ENCODE results near the gene GPR89B.
"Not testable (repeated sequence)": the region's sequence is repeated elsewhere in the genome, so short reads cannot be mapped to it uniquely, and the experiment has no call there.

The GPR89B gene

DNA sequence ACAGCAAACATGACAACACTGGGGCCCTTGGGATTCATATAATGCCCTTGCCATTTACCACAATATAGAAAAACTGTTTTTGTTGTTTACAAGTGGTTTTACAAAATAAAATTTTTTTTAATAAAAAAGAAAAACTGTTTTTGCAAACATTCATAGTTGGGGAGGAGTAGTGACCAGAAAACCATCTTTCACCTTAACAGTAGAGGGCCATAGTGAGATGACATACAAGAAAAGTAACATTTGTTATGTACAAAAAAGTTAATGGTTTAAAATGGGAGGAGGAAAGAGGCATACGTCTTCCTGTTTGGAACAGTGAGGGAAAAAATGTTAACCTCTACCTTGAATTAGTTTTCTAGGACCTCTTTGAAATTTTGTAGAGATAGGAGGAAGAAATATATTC lies 30.7 kb downstream of the GPR89B start:
- in situ Hi-C loops (cut with MboI; ENCODE audit: low pct_unique_long_range_greater_than_20kb, low sequenced_read_pairs, unreplicated experiment); DNase-seq (ENCODE audit: low spot score): not testable (repeated sequence)

DNA sequence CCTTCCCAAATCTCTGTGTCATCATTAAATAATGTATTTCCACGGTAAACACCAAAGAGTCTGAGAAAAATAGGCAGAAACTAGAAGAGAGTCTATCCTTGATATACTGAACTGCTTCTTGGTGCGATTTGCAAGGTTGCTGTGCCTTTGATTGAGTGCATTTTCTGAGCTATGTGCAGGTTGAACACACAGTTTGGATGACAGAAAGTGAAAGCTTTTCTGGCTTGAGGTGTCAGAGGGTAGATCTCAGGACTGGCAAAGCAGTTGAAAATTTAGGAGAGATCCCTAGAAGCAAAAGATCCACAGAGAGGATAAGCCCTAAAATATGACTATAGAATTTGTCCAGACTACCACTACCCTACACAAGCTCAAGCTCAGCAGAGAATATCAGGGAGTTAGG lies 31.5 kb downstream of the GPR89B start:
- in situ Hi-C loops (cut with MboI; ENCODE audit: low pct_unique_long_range_greater_than_20kb, low sequenced_read_pairs, unreplicated experiment); DNase-seq (ENCODE audit: low spot score): not testable (repeated sequence)

DNA sequence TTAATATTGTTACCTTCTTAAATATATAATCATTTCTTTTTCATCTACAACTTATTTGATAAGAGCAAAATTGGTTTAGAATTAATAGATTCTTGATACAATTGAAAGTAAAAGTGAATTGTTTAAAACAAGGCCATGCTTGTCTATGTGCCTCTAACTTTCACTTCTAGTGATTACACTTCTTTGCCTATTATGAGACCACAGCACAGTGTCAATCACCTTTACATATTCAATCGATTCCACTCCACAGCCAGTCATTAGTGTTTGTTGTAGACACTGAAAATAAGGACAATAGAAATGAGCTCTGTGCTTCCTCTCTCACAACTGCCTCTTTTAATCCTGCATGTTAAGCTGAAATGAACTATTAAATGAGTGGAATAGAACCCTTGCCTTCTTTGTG lies 36.4 kb downstream of the GPR89B start:
- DNase-seq (ENCODE audit: low spot score); in situ Hi-C loops (cut with MboI; ENCODE audit: low pct_unique_long_range_greater_than_20kb, low sequenced_read_pairs, unreplicated experiment): not testable (repeated sequence)

DNA sequence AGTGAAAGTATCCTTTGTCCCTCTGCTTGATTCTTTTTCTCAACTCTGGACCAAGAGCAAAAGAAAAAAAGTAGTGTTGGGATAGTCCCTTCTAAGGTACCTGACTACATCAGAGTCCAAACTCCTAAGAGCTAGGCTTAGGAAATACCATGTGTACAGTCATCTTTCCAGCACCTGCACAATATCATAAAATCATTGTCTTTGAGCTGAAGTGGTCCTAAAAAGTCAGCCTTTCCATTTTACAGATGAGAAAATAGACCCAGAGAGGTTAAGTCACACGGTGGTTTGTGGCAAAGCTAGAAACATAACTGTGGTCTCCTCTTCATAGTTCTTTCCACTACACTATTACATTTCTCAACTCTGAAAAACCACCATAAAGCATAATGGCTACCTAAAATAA lies 38.4 kb downstream of the GPR89B start:
- in situ Hi-C loops (cut with MboI; ENCODE audit: low pct_unique_long_range_greater_than_20kb, low sequenced_read_pairs, unreplicated experiment); DNase-seq (ENCODE audit: low spot score): not testable (repeated sequence)

DNA sequence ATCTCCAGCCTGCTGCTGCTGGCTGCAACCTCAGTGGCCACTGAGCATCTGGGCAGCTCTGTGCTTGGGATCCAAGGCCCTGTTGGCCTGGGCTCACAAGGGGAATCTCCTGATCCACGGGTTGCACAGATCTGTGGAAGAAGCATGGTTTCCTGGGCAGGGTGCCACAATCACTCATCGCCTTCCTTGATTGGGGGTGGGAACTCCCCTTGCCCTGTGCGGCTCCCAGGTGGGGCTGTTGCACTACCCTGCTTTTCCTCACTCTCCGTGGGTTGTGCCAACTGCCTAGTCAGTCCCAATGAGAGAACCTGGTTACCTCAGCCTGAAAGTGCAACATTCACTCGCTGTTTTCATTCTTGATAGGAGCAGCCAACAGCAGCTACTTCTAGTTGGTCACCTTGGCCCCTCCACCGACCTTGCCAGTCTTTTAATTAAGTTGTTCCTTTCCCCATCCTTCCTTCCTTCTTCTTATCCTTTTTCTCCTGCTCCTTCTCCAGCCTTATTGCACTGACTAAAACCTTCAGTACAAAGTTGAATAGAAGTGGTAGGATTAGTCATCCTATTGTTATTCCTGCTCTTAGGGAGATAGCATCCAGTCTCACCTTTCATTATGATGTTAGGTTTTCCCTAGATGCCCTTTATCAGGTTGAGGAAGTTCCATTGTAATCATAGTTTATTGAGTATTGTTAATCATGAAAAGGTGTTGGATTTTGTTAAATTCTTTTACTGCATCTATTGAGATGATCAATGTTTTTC lies 50.9 kb downstream of the GPR89B start:
- in situ Hi-C loops (cut with MboI; ENCODE audit: low pct_unique_long_range_greater_than_20kb, low sequenced_read_pairs, unreplicated experiment); DNase-seq (ENCODE audit: low spot score): not testable (repeated sequence)

DNA sequence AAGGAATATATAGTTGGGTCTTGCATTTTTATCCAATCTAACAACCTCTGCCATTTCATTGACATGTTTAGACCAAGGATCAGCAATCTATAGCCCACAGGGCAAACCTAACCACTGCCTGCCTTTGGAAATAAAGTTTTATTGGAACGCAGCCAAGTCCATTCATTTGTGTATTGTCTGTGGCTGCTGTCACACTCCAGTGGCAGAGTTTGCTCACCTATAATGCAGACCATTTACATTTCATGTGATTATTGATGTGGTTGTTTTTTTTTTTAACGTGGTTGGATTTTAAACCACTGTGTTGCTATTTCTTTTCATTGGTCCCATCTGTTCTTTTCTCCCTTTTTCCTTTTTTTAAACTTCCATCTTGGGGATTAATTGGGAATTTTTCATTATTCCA lies 57.2 kb downstream of the GPR89B start:
- DNase-seq (ENCODE audit: low spot score); in situ Hi-C loops (cut with MboI; ENCODE audit: low pct_unique_long_range_greater_than_20kb, low sequenced_read_pairs, unreplicated experiment): not testable (repeated sequence)

DNA sequence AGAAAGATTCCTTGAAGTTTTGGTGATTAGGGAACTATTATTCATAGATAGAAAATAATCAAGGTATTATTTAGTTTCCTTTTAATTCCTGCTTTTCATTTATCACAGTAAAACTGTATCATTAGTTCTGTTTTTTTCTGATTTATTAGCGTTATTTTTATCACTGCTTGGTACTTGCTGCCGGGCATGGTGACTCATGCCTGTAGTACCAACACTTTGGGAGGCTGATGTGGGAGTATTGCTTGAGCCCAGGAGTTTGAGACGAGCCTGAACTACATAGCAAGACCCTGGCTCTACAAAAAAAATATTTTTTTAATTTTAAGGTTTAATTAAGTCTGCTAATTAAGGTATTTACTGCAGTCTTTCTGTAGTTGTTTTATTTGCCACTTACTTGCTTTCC lies 59.7 kb downstream of the GPR89B start:
- in situ Hi-C loops (cut with MboI; ENCODE audit: low pct_unique_long_range_greater_than_20kb, low sequenced_read_pairs, unreplicated experiment); DNase-seq (ENCODE audit: low spot score): not testable (repeated sequence)

DNA sequence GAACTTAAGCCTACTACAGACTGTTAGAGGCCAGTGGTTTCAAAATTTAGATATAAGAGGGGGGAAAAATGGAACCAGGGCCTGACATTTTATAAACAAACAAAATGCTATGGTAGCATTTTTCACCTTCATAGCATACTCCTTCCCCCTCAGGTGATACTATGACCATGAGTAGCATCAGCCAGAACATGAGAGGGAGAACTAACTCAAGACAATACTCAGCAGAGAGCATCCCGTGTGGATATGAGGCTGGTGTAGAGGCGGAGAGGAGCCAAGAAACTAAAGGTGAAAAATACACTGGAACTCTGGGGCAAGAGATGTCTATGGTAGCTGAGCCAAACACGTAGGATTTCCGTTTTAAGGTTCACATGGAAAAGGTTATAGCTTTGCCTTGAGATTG lies 64.7 kb downstream of the GPR89B start:
- in situ Hi-C loops (cut with MboI; ENCODE audit: low pct_unique_long_range_greater_than_20kb, low sequenced_read_pairs, unreplicated experiment); DNase-seq (ENCODE audit: low spot score): not testable (repeated sequence)

DNA sequence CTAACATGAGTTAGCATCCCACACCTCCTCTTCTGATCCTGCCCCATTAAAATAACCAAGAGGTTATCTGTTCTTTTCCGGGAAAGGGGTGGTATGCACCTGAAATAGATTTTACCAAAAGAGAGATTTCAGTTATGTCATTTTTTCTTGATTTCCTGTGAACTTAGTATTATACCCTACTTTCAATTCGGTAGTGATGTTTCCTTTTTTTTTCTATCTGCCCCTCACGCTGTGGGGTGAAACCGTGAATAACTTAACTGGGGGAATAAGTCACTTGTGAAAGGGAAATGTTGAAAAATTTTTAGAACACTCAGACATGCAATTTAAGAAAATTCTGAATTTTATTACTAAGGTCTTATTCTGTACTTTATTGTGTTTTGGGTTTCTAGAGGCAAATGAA lies 65.2 kb downstream of the GPR89B start:
- in situ Hi-C loops (cut with MboI; ENCODE audit: low pct_unique_long_range_greater_than_20kb, low sequenced_read_pairs, unreplicated experiment); DNase-seq (ENCODE audit: low spot score): not testable (repeated sequence)

DNA sequence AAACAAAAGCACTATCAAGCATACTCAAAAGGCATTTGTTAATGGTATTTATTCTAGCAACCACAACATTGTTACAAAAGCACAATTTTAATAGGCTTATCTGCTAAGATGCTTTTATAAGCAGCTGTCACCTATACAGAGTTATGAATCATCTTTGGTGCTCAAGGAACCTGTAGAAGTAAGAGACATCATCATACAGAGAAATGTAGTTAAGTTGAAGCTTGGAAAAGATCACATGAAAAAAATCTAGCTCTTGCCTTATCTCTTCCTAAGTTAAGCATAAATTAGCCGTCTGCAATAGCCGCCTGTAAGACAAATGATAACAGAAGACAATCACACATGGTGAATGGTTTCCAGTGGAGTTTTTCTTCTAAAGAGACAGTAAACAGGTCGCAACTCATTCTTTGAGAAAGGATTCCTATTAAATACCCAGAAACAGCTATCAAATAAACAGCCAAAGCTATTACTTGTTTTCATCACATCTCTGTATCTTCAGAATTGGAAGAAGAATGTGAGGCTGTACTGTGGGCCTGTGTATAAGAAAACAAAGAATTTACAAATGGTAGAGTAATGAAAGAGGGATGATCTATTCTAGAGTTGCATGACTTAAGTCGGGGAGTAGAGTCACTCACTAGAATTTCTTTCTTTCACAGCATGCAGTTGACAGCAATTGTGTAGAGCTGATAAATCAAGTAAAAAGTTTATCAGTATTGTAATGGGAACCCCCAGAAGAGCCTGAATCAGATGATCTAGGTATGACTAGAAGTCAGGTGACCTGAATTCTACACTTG lies 65.8 kb downstream of the GPR89B start:
- in situ Hi-C loops (cut with MboI; ENCODE audit: low pct_unique_long_range_greater_than_20kb, low sequenced_read_pairs, unreplicated experiment); DNase-seq (ENCODE audit: low spot score): not testable (repeated sequence)

DNA sequence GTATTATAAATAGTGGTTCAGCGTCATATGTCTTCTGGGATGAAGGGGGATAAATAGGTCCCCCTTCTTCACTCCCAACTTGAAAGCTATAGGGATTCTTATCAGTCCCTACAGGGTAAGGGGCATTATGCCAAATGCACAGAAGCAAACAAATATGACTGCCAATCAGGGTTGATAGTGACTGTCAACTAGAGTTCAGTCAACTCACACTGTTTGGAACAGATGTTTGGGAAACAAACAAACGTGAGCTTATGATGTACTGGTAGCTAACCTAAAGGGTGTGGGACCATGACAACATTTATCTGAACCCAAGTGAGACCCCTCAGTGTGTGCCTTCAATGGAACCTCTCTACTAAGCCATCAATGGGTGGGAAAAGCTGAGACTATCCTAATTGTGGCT lies 67.9 kb downstream of the GPR89B start:
- in situ Hi-C loops (cut with MboI; ENCODE audit: low pct_unique_long_range_greater_than_20kb, low sequenced_read_pairs, unreplicated experiment); DNase-seq (ENCODE audit: low spot score): not testable (repeated sequence)

DNA sequence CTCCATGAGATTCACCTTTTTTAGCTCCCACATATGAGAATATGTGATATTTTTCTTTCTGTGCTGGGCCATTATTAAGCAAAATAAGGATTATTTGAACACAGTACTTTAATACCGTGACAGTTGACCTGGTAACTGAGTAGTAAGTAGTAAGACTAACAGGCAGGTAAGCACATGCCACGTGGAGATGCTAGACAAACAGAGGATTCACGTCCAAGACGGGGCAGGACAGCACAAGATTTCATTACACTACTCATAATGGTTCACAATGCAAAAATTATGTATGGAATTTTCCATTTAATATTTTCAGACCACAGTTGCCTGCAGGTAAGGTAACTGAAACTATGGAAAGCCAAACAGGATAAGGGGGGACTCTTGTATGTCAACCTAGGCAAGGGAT lies 79.5 kb downstream of the GPR89B start:
- DNase-seq (ENCODE audit: low spot score); in situ Hi-C loops (cut with MboI; ENCODE audit: low pct_unique_long_range_greater_than_20kb, low sequenced_read_pairs, unreplicated experiment): not testable (repeated sequence)

DNA sequence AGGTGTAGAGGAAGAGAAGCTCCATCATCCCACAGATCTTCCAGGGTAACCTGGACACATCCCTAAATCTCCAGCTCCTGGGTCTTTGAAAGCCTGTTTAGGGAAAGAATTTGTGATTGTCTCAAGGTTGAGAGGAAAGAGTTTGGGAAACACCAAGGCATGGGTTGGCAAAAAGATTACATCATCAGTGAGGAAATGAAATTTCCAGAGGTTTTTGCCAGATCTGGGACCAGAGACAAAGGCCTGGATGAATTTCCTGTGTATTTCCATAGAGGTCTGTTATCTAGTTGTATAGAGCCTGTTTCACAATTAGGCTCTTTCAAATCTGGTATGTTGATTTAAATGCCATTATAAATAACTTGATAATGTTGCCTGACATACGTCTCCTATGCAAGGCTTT lies 82.3 kb downstream of the GPR89B start:
- TF ChIP-seq, protein P1, sequence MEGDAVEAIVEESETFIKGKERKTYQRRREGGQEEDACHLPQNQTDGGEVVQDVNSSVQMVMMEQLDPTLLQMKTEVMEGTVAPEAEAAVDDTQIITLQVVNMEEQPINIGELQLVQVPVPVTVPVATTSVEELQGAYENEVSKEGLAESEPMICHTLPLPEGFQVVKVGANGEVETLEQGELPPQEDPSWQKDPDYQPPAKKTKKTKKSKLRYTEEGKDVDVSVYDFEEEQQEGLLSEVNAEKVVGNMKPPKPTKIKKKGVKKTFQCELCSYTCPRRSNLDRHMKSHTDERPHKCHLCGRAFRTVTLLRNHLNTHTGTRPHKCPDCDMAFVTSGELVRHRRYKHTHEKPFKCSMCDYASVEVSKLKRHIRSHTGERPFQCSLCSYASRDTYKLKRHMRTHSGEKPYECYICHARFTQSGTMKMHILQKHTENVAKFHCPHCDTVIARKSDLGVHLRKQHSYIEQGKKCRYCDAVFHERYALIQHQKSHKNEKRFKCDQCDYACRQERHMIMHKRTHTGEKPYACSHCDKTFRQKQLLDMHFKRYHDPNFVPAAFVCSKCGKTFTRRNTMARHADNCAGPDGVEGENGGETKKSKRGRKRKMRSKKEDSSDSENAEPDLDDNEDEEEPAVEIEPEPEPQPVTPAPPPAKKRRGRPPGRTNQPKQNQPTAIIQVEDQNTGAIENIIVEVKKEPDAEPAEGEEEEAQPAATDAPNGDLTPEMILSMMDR (IDR thresholded peaks at IDR 0.05; ENCODE audit: extremely low read depth, insufficient read depth, missing control alignments): no peak
- DNase-seq (ENCODE audit: low spot score): no peak
- in situ Hi-C loops (cut with MboI; ENCODE audit: low pct_unique_long_range_greater_than_20kb, low sequenced_read_pairs, unreplicated experiment): no loop called here

DNA sequence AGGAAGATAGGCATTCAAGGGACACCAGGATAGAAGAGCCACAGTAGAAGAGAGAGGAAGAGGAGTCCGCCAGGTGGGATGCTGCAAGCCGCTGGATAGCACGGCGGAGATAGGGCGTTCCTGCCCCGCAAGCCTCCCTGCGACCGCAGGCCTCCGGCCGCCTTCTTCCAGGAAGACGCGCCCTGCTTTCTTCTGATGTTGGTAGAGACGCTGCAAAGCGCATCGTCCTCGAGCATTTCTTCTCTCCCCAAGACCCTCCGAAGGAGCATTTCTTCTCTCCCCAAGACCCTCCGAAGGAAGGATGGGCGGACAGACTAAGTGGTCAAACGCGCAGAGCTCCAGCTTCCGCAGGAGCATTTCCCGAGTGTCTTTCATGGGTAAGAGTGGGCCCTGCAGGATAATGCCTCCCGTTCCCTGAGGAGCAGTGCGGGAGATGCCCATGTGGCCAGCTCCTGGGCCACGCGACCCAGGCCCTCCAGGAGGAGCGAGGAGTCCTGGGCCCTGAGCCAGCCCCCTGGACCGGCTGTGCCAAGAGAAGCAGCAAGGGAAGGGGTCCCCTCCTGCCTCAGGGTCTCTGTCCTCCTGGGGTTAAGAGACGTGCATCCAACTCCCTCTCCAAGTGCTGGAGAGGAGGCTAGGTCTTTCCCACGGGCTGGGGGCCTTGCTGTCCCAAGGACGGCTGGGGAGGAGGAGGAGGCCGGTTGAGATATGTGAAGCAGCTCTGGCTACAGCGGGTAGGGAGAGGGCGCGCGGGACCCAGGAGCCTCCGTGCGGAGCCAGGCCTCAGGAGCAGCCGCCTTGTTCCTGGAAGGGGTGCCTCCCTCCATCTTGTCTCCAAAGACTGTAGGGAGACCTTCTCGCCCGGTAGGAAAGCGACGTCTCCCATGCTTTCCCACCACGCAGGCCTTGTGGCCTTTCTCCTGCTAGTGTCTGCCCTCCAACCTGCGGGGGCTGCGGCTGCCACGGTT lies 85.2 kb downstream of the GPR89B start:
- in situ Hi-C loops (cut with MboI; ENCODE audit: low pct_unique_long_range_greater_than_20kb, low sequenced_read_pairs, unreplicated experiment); DNase-seq (ENCODE audit: low spot score): not testable (repeated sequence)

DNA sequence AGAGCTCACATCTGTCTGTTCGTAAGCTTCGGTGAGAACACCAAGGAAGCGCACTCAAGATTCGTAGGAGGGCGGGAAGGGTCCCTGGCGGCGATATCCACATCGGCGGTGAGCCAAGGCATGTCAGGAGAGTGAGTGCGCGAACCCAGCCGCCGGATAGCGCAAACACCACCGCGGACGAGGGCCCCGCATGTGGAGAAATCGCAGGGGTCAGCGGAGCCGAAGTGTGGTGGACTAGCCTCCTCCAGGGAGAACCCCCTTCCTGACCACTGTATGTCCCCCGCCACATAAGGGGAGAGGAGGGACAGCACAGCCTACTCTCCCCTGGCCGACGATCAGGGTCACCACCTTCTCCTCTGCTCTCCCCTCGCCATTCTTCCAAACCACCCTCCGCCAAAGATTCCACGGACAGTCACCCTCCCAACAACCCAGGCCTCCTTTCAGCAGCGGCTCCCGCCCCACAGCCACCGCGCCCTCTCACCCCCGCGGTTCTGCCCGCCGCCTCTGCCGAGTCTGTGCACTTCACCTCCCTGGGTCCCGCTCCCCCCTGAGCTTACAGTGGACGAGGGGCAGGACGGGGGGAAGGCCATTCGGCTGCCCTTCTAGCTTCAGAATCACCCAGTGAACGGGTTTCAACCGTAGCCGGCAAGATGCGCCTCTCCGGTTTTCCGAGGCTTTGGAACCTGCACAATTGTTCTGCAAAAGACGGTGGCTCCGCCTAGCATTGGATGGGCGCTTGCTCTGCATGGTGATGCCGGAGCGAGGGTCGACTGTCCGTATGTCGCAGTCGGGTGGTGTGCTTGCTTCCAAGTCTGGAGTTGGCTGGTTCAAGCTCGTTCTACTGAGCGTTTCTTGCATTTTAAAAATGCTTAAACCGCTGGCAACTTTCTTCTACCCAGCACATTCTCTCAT lies 86.3 kb downstream of the GPR89B start:
- DNase-seq (ENCODE audit: low spot score); in situ Hi-C loops (cut with MboI; ENCODE audit: low pct_unique_long_range_greater_than_20kb, low sequenced_read_pairs, unreplicated experiment): not testable (repeated sequence)
